Measurements from ENCODE around the gene ROR2. TPM values are rescaled to one million over a fixed set of nuclear protein-coding genes. Genes with fewer than 3 reads are reported as not detected.

The ROR2 gene
- total and polyA plus RNA-seq, 2 experiments from 2014 or later, result 7.1 to 12.9 TPM

GRCh38 chr9:91816356-91816755, 133.7 kb downstream of the ROR2 start:
- in situ Hi-C loops (cut with MboI), result no loop called here
- Histone ChIP-seq H3K27me3 (replicated peaks; ENCODE audit: insufficient read depth) (no peaks in the 10 kb centered on the region), H3K9ac (no peak overlapping the region), H3F3A (ENCODE audit: insufficient read depth) (peaks cover 4% of the 10 kb centered on the region; the same call in 1 of the 2 replicates), H3K4me3 (no peak overlapping the region), H3K4me1 (ENCODE audit: insufficient read depth) (peaks cover 18% of the 10 kb centered on the region), H3K9me3 (ENCODE audit: low read depth) (no peaks in the 10 kb centered on the region), H3K9me2 (ENCODE audit: insufficient read depth) (no peaks in the 10 kb centered on the region), H2AFZ (no peak overlapping the region), H3K27ac (no peak overlapping the region), H4K20me1 (ENCODE audit: insufficient read depth) (no peaks in the 10 kb centered on the region), H3K36me3 (ENCODE audit: low read depth) (no peaks in the 10 kb centered on the region), H3K79me2 (ENCODE audit: insufficient read depth) (no peaks in the 10 kb centered on the region), H3K4me2 (ENCODE audit: unreplicated experiment) (no peak overlapping the region)
- 97 to 98% methylated on average over 5 to 9 of the region's 9 CpGs for WGBS, 2 experiments (ENCODE audit: low coverage in 1 of 2, low lambda C conversion rate in 2 of 2, missing lambda C conversion rate in 2 of 2)
- TF ChIP-seq EZH2phosphoT487 (IDR thresholded peaks at IDR 0.05; ENCODE audit: insufficient read depth, low read depth) (no peak), EZH2 (IDR thresholded peaks at IDR 0.05; ENCODE audit: insufficient read depth, poor library complexity, severe bottlenecking) (no peak)
- no peak for DNase-seq

GRCh38 chr9:91815896-91816295, 134.1 kb downstream of the ROR2 start:
- Histone ChIP-seq H2AFZ (no peak overlapping the region), H3K4me1 (ENCODE audit: insufficient read depth) (peaks cover 13% of the 10 kb centered on the region), H3F3A (ENCODE audit: insufficient read depth) (peaks cover 4% of the 10 kb centered on the region; the same call in 1 of the 2 replicates), H4K20me1 (ENCODE audit: insufficient read depth) (no peaks in the 10 kb centered on the region), H3K36me3 (ENCODE audit: low read depth) (no peaks in the 10 kb centered on the region), H3K9me3 (ENCODE audit: low read depth) (no peaks in the 10 kb centered on the region), H3K4me3 (no peak overlapping the region), H3K9me2 (ENCODE audit: insufficient read depth) (no peaks in the 10 kb centered on the region), H3K79me2 (ENCODE audit: insufficient read depth) (no peaks in the 10 kb centered on the region), H3K9ac (no peak overlapping the region), H3K4me2 (ENCODE audit: unreplicated experiment) (no peak overlapping the region), H3K27ac (no peak overlapping the region), H3K27me3 (replicated peaks; ENCODE audit: insufficient read depth) (no peaks in the 10 kb centered on the region)
- no peak for DNase-seq
- WGBS, 2 experiments (ENCODE audit: low coverage in 1 of 2, low lambda C conversion rate in 2 of 2, missing lambda C conversion rate in 2 of 2), result 93 to 97% methylated on average over 10 of the region's 10 CpGs
- in situ Hi-C loops (cut with MboI), result no loop called here
- TF ChIP-seq EZH2 (IDR thresholded peaks at IDR 0.05; ENCODE audit: insufficient read depth, poor library complexity, severe bottlenecking), result no peak
- no peak for TF ChIP-seq EZH2phosphoT487 (IDR thresholded peaks at IDR 0.05; ENCODE audit: insufficient read depth, low read depth)

GRCh38 chr9:91814753-91815152, 135.3 kb downstream of the ROR2 start:
- Histone ChIP-seq H3K9me3 (ENCODE audit: low read depth) (no peaks in the 10 kb centered on the region), H3K36me3 (ENCODE audit: low read depth) (no peaks in the 10 kb centered on the region), H3K9me2 (ENCODE audit: insufficient read depth) (no peaks in the 10 kb centered on the region), H3K79me2 (ENCODE audit: insufficient read depth) (no peaks in the 10 kb centered on the region), H3K4me1 (ENCODE audit: insufficient read depth) (peaks cover 16% of the 10 kb centered on the region), H4K20me1 (ENCODE audit: insufficient read depth) (no peaks in the 10 kb centered on the region), H3K4me3 (no peak overlapping the region), H3F3A (ENCODE audit: insufficient read depth) (peaks cover 8% of the 10 kb centered on the region; the same call in 1 of the 2 replicates), H3K9ac (no peak overlapping the region), H3K27me3 (replicated peaks; ENCODE audit: insufficient read depth) (no peaks in the 10 kb centered on the region), H2AFZ (no peak overlapping the region), H3K27ac (no peak overlapping the region), H3K4me2 (ENCODE audit: unreplicated experiment) (no peak overlapping the region)
- no peak for DNase-seq
- WGBS, 2 experiments (ENCODE audit: low coverage in 1 of 2, low lambda C conversion rate in 2 of 2, missing lambda C conversion rate in 2 of 2), result 86 to 87% methylated on average over 8 of the region's 8 CpGs
- no peak for TF ChIP-seq EZH2 (IDR thresholded peaks at IDR 0.05; ENCODE audit: insufficient read depth, poor library complexity, severe bottlenecking)
- TF ChIP-seq EZH2phosphoT487 (IDR thresholded peaks at IDR 0.05; ENCODE audit: insufficient read depth, low read depth), result no peak
- in situ Hi-C loops (cut with MboI), result no loop called here

- no peaks in the 10 kb centered on the region for H3K9me3 ChIP-seq (ENCODE audit: low read depth)
- no peaks in the 10 kb centered on the region for H3K36me3 ChIP-seq (ENCODE audit: low read depth)
- H3K4me3 ChIP-seq, result no peak overlapping the region
- no peaks in the 10 kb centered on the region for H4K20me1 ChIP-seq (ENCODE audit: insufficient read depth)
- H3K4me1 ChIP-seq (ENCODE audit: insufficient read depth), result peaks cover 21% of the 10 kb centered on the region
- peaks cover 10% of the 10 kb centered on the region; the same call in 1 of the 2 replicates for H3F3A ChIP-seq (ENCODE audit: insufficient read depth)
- WGBS, 2 experiments (ENCODE audit: low coverage in 1 of 2, low lambda C conversion rate in 2 of 2, missing lambda C conversion rate in 2 of 2), result 85 to 91% methylated on average over 9 of the region's 9 CpGs
- no peak overlapping the region for H3K9ac ChIP-seq
- no peaks in the 10 kb centered on the region for H3K9me2 ChIP-seq (ENCODE audit: insufficient read depth)
- in situ Hi-C loops (cut with MboI), result no loop called here
- no peak overlapping the region for H3K27ac ChIP-seq
- no peaks in the 10 kb centered on the region for H3K79me2 ChIP-seq (ENCODE audit: insufficient read depth)
- TF ChIP-seq EZH2phosphoT487 (IDR thresholded peaks at IDR 0.05; ENCODE audit: insufficient read depth, low read depth), result no peak
- TF ChIP-seq EZH2 (IDR thresholded peaks at IDR 0.05; ENCODE audit: insufficient read depth, poor library complexity, severe bottlenecking), result no peak
- no peak overlapping the region for H3K4me2 ChIP-seq (ENCODE audit: unreplicated experiment)
- no peak for DNase-seq
- no peaks in the 10 kb centered on the region for H3K27me3 ChIP-seq (replicated peaks; ENCODE audit: insufficient read depth)
- H2AFZ ChIP-seq, result no peak overlapping the region
Measured at GRCh38 chr9:91814201-91814600, 135.8 kb downstream of the ROR2 start.

All from GM23248 (cell line).